Upper lobe of right lung (tissue), 1 donor: ENCODE results near the gene VASN. TPM values are rescaled to one million over a fixed set of nuclear protein-coding genes. Genes with fewer than 3 reads are reported as not detected.

Experiments used
- ATAC-seq: fragments of 200-7000 bp; cut with Tn5 transposase; one replicate; pipeline ENCODE4 v1.9.1; 2020; ENCODE audit warnings: mild to moderate bottlenecking, moderate library complexity
- DNase-seq: peaks from one replicate; pipeline ENCODE4 v3.0.0-alpha.2; 2020
- H3K27ac ChIP-seq: fragments of 200-600 bp; one replicate; pipeline ENCODE4 v1.8.0; 2022
- H3K27me3 ChIP-seq: fragments of 200-600 bp; one replicate; pipeline ENCODE4 v1.8.0; 2022; ENCODE audit warnings: mild to moderate bottlenecking
- H3K36me3 ChIP-seq: fragments of 200-600 bp; one replicate; pipeline ENCODE4 v1.8.0; 2022
- H3K4me1 ChIP-seq: fragments of 200-600 bp; one replicate; pipeline ENCODE4 v1.8.0; 2022
- H3K4me3 ChIP-seq: fragments of 200-600 bp; one replicate; pipeline ENCODE4 v1.8.0; 2022; ENCODE audit warnings: mild to moderate bottlenecking
- H3K9me3 ChIP-seq: fragments of 200-600 bp; one replicate; pipeline ENCODE4 v1.8.0; 2022
- intact Hi-C: fragments of 100-400 bp; cut with DNase I; formaldehyde crosslinking; loops from one replicate; pipeline ENCODE4 v1.11.0; 2022
- total RNA-seq: library from RNA; stranded (reverse); fragmentation: NEBNext Ultra II Directional; extraction: Animal tissue kit (Norgen Biotek cat#: 25700); gene quantifications from one replicate; pipeline ENCODE4 v1.2.1, GENCODE V29; 2021
- TF ChIP-seq, protein P1 (sequence below): fragments of 200-600 bp; IDR thresholded peaks from one replicate; pipeline ENCODE4 v1.8.0; 2022; ENCODE audit warnings: antibody characterized with exemption
- donor health status: DM: no; HTN: yes; CAD: no; lungs with severe emphysema.

The VASN gene
- total RNA-seq, 1 donor from 2014 or later, result 20.3 TPM

DNA sequence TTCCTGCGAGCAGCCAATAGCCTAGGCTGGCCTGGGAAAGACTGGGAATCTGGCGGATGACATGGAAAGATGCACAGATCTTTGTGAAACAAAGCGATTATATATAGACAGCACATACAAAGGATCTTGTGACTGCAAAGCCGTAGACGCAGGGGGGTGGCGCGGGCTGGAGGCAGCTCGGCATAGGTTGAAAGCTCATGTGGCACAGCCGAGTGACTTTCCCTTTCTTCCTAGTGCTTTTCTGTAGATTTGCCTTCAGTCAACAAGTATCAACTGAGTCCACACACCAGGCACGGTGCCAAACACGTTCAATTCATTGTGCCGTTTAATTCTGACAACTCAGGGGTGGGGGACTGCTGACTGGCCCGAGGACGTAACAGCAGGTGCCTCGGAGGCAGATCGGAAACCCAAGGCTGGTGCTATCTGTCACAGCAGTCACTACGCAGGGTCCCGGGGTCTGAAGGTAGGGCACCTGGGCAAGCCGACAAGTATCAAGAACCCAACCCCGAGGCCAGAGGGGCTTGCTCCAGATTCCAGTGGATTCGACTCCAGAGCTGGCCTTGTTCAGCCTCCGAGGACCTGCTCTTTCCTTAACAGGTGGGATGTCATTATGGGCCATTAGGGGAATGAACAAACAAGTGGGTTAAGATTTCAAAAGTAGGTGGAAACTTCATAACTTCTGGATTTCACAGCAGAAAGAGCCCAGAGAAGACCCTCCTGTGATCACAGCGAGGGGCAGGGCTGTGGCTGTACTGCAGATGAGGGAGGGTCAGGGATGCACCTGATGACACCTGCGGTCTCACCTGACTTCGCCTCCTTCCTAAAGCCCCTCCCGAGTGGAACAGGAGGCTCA is 26.4 kb upstream of the VASN start:
- no peak overlapping the region for H3K4me3 ChIP-seq
- H3K36me3 ChIP-seq, result peaks cover 11% of the 10 kb centered on the region
- no peaks in the 10 kb centered on the region for H3K27me3 ChIP-seq
- H3K4me1 ChIP-seq, result peaks cover 51% of the 10 kb centered on the region
- intact Hi-C loops, result no loop called here
- no peaks in the 10 kb centered on the region for H3K9me3 ChIP-seq
- TF ChIP-seq, protein P1, sequence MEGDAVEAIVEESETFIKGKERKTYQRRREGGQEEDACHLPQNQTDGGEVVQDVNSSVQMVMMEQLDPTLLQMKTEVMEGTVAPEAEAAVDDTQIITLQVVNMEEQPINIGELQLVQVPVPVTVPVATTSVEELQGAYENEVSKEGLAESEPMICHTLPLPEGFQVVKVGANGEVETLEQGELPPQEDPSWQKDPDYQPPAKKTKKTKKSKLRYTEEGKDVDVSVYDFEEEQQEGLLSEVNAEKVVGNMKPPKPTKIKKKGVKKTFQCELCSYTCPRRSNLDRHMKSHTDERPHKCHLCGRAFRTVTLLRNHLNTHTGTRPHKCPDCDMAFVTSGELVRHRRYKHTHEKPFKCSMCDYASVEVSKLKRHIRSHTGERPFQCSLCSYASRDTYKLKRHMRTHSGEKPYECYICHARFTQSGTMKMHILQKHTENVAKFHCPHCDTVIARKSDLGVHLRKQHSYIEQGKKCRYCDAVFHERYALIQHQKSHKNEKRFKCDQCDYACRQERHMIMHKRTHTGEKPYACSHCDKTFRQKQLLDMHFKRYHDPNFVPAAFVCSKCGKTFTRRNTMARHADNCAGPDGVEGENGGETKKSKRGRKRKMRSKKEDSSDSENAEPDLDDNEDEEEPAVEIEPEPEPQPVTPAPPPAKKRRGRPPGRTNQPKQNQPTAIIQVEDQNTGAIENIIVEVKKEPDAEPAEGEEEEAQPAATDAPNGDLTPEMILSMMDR, result no peak
- no peak for ATAC-seq
- DNase-seq, result peak; percentile 59
- peak overlapping the region; percentile 24 for H3K27ac ChIP-seq

- intact Hi-C loops, result no loop called here
These were observed 25.5 kb upstream of the VASN start for GRCh38 chr16:4345836-4346781.

GRCh38 chr16:4347010-4347409 is 24.6 kb upstream of the VASN start:
- intact Hi-C loops, result no loop called here
- peak overlapping the region; percentile 60 for H3K27ac ChIP-seq
- no peak overlapping the region for H3K4me3 ChIP-seq
- DNase-seq, result peak; percentile 74
- peak; percentile 39 for ATAC-seq
- no peaks in the 10 kb centered on the region for H3K9me3 ChIP-seq
- TF ChIP-seq, protein P1, result no peak
- no peaks in the 10 kb centered on the region for H3K36me3 ChIP-seq
- peaks cover 54% of the 10 kb centered on the region for H3K4me1 ChIP-seq
- no peaks in the 10 kb centered on the region for H3K27me3 ChIP-seq

More at GRCh38 chr16:4345836-4346781, 25.5 kb upstream of the VASN start:
- DNase-seq (peak; percentile 71), ATAC-seq (peak; percentile 52)
- Histone ChIP-seq H3K4me3 (no peak overlapping the region), H3K9me3 (no peaks in the 10 kb centered on the region), H3K27me3 (no peaks in the 10 kb centered on the region), H3K27ac (peak overlapping the region; percentile 60), H3K36me3 (peaks cover 2% of the 10 kb centered on the region), H3K4me1 (peaks cover 54% of the 10 kb centered on the region)
- TF ChIP-seq, protein P1, result no peak

DNA sequence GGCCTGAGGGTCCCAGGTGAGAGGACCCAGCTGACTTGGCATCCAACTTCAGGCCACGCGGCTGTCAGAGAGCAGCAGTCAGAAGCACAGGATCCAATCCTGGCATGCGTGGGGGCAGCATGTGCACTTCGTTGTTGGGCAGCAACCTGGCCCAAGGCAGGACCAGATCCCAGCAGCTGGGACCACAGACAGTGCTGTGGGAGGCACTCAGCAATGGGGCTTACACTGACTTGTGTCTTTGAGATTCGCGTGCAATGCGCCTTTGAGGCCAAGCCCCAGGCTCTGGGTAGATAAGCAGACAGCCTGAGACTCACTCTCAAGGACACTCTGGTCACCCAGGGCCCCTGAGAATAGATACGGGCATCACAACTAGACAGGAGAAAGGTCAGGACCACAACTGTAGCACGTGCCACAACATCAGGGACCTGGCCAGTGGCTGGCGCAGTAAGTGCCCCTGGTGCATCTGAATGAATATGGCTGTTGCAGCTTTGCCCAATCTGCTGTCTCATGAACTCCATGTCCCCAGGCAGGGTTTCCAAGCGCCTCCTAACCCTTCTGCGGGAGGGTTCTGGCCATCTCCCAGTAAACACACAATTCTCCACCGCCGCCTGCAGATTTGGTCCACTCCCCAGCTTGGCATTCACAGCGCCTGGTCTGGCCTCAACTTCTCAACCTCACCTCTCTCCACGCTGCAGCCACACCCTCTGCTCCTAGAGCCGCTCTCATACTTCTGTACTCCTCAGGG is 23.7 kb upstream of the VASN start:
- TF ChIP-seq, protein P1, result no peak
- Histone ChIP-seq H3K4me3 (no peak overlapping the region), H3K27me3 (no peaks in the 10 kb centered on the region), H3K9me3 (no peaks in the 10 kb centered on the region), H3K36me3 (no peaks in the 10 kb centered on the region), H3K4me1 (peaks cover 50% of the 10 kb centered on the region), H3K27ac (peak overlapping the region; percentile 60)
- ATAC-seq, result peak; percentile 40
- DNase-seq, result peak; percentile 79
- intact Hi-C loops, result no loop called here

DNA sequence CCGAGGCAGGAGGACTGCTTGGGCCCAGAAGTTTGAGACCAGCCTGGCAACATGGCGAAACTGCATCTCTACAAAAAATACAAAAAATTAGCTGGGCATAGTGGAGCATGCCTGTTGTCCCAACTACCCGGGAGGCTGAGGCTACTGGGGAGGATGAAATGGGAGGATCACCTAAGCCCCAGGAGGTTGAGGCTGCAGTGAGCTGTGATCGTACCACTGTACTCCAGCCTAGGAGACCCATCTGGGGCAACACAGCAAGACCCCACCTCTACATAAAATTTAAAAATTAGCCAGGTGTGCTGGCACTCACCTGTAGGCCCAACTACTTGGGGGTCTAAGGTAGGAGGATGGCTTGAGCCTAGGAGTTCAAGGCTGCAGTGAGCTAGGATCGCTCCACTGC is 22.3 kb upstream of the VASN start:
- TF ChIP-seq, protein P1, result no peak
- ATAC-seq (no peak), DNase-seq (no peak)
- Histone ChIP-seq H3K36me3 (no peaks in the 10 kb centered on the region), H3K9me3 (no peaks in the 10 kb centered on the region), H3K27me3 (no peaks in the 10 kb centered on the region), H3K27ac (no peak overlapping the region), H3K4me3 (no peak overlapping the region), H3K4me1 (peaks cover 47% of the 10 kb centered on the region)
- intact Hi-C loops, result no loop called here
